Neural progenitor cell (in vitro differentiated cells): ENCODE results near the gene LRGUK. TPM values are rescaled to one million over a fixed set of nuclear protein-coding genes. Genes with fewer than 3 reads are reported as not detected.
"Not testable (repeated sequence)": the region's sequence is repeated elsewhere in the genome, so short reads cannot be mapped to it uniquely, and the experiment has no call there.

Source experiments
- DNase-seq: peaks from one replicate; pipeline ENCODE4 v3.0.0-alpha.2; 2016; ENCODE audit warnings: low spot score
- H2AFZ ChIP-seq: fragments of 200-600 bp; sonication (generic); replicated peaks from 2 replicates; pipeline ENCODE4 v1.6.1; 2016; ENCODE audit warnings: antibody characterized with exemption
- H3F3A ChIP-seq: fragments of 200-600 bp; sonication (generic); 2 replicates; pipeline ENCODE4 v1.6.1; 2016; ENCODE audit warnings: antibody characterized with exemption, low read depth
- H3K27ac ChIP-seq: fragments of 200-600 bp; sonication (generic); 2 replicates; pipeline ENCODE4 v1.5.1; 2016; ENCODE audit warnings: mild to moderate bottlenecking
- H3K27me3 ChIP-seq: fragments of 200-600 bp; sonication (generic); 2 replicates; pipeline ENCODE4 v1.6.1; 2016; ENCODE audit warnings: mild to moderate bottlenecking, moderate library complexity
- H3K36me3 ChIP-seq: fragments of 200-600 bp; sonication (generic); 2 replicates; pipeline ENCODE4 v1.5.1; 2016
- H3K4me1 ChIP-seq: fragments of 200-600 bp; sonication (generic); 2 replicates; pipeline ENCODE4 v1.6.1; 2016; ENCODE audit warnings: mixed run types
- H3K4me2 ChIP-seq: fragments of 200-600 bp; sonication (generic); 2 replicates; pipeline ENCODE4 v1.6.1; 2016
- H3K4me3 ChIP-seq: fragments of 200-600 bp; sonication (generic); 2 replicates; pipeline ENCODE4 v1.5.1; 2016
- H3K79me2 ChIP-seq: fragments of 200-600 bp; sonication (generic); 2 replicates; pipeline ENCODE4 v1.6.1; 2016; ENCODE audit warnings: low read depth
- H3K9ac ChIP-seq: fragments of 200-600 bp; sonication (generic); 2 replicates; pipeline ENCODE4 v1.6.1; 2016
- H3K9me3 ChIP-seq: fragments of 200-600 bp; sonication (generic); 2 replicates; pipeline ENCODE4 v1.5.1; 2016; ENCODE audit warnings: low read depth
- H4K20me1 ChIP-seq: fragments of 200-600 bp; sonication (generic); 2 replicates; pipeline ENCODE4 v1.6.1; 2016; ENCODE audit warnings: low read depth
- H3K27ac Mint-ChIP-seq: 3 replicates; pipeline ENCODE4 v1.8.0; 2021; ENCODE audit warnings: mixed read lengths
- H3K27me3 Mint-ChIP-seq: 2 replicates; pipeline ENCODE4 v1.8.0; 2022; ENCODE audit warnings: low read depth, mild to moderate bottlenecking, inconsistent platforms, moderate library complexity, mixed read lengths; ENCODE audit not compliant: insufficient read depth
- H3K36me3 Mint-ChIP-seq: 3 replicates; pipeline ENCODE4 v1.8.0; 2021; ENCODE audit warnings: mixed read lengths
- H3K4me1 Mint-ChIP-seq: 3 replicates; pipeline ENCODE4 v1.8.0; 2021; ENCODE audit warnings: mixed read lengths
- H3K4me3 Mint-ChIP-seq: 3 replicates; pipeline ENCODE4 v1.8.0; 2021; ENCODE audit warnings: mild to moderate bottlenecking, moderate library complexity, mixed read lengths
- H3K9me3 Mint-ChIP-seq: 3 replicates; pipeline ENCODE4 v1.8.0; 2020; ENCODE audit warnings: mixed read lengths
- EZH2 ChIP-seq: fragments of 200-600 bp; sonication (generic); IDR thresholded peaks from 2 replicates; pipeline ENCODE4 v1.6.1; 2017; ENCODE audit warnings: antibody characterized with exemption, mild to moderate bottlenecking, moderate library complexity
- EZH2phosphoT487 ChIP-seq: fragments of 200-600 bp; sonication (generic); IDR thresholded peaks from 2 replicates; pipeline ENCODE4 v1.6.1; 2017; ENCODE audit warnings: antibody characterized with exemption
- total RNA-seq: library from RNA; depleted of rRNA; stranded (reverse); fragments of >200 nt; gene quantifications from 2 replicates; pipeline ENCODE4 v1.2.3, GENCODE V29; 2015; ENCODE audit warnings: low replicate concordance
- TF ChIP-seq, protein P1 (sequence below): fragments of 200-600 bp; sonication (generic); IDR thresholded peaks from 2 replicates; pipeline ENCODE4 v1.5.1; 2017; ENCODE audit warnings: antibody characterized with exemption, mild to moderate bottlenecking

The LRGUK gene
- total RNA-seq, 1 donor from 2014 or later: 1.1 TPM

DNA sequence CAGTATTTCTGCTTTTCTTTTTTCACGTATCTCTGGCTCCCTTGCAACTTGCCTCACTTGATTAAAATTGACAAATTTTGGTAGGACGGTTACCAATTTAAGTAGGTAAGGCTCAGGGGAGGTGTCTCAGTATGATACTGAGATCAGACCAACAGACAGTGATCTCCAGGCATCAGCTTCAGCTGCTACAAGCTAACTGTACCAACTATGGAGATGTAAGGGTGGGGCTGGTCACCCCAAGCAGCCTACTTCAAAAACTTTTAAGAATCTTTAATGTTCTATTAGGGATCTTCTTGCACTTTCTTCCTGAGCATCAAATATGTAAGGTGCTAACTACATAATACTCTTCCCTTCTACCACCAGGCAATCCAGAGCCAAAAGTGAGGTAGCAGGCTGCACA, 162.7 kb downstream of the LRGUK start:
- H3K9me3 Mint-ChIP-seq: no peaks in the 10 kb centered on the region
- no peak for TF ChIP-seq EZH2
- TF ChIP-seq, protein P1, sequence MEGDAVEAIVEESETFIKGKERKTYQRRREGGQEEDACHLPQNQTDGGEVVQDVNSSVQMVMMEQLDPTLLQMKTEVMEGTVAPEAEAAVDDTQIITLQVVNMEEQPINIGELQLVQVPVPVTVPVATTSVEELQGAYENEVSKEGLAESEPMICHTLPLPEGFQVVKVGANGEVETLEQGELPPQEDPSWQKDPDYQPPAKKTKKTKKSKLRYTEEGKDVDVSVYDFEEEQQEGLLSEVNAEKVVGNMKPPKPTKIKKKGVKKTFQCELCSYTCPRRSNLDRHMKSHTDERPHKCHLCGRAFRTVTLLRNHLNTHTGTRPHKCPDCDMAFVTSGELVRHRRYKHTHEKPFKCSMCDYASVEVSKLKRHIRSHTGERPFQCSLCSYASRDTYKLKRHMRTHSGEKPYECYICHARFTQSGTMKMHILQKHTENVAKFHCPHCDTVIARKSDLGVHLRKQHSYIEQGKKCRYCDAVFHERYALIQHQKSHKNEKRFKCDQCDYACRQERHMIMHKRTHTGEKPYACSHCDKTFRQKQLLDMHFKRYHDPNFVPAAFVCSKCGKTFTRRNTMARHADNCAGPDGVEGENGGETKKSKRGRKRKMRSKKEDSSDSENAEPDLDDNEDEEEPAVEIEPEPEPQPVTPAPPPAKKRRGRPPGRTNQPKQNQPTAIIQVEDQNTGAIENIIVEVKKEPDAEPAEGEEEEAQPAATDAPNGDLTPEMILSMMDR: no peak
- no peak for TF ChIP-seq EZH2phosphoT487
- no peaks in the 10 kb centered on the region for H3K36me3 ChIP-seq
- H3K27ac Mint-ChIP-seq: no peak overlapping the region
- no peak overlapping the region for H3K4me3 ChIP-seq
- H3K9ac ChIP-seq: no peak overlapping the region
- H3K27ac ChIP-seq: no peak overlapping the region
- no peak overlapping the region for H3K4me2 ChIP-seq
- no peak overlapping the region for H3K4me3 Mint-ChIP-seq
- H3K27me3 ChIP-seq: no peaks in the 10 kb centered on the region
- H3K9me3 ChIP-seq: no peaks in the 10 kb centered on the region
- H3K27me3 Mint-ChIP-seq: no peaks in the 10 kb centered on the region
- no peaks in the 10 kb centered on the region for H3F3A ChIP-seq
- no peak overlapping the region for H2AFZ ChIP-seq
- H3K36me3 Mint-ChIP-seq: peaks cover 15% of the 10 kb centered on the region
- no peaks in the 10 kb centered on the region for H3K79me2 ChIP-seq
- peaks cover 11% of the 10 kb centered on the region for H3K4me1 ChIP-seq
- no peak for DNase-seq
- H3K4me1 Mint-ChIP-seq: no peaks in the 10 kb centered on the region
- H4K20me1 ChIP-seq: no peaks in the 10 kb centered on the region

DNA sequence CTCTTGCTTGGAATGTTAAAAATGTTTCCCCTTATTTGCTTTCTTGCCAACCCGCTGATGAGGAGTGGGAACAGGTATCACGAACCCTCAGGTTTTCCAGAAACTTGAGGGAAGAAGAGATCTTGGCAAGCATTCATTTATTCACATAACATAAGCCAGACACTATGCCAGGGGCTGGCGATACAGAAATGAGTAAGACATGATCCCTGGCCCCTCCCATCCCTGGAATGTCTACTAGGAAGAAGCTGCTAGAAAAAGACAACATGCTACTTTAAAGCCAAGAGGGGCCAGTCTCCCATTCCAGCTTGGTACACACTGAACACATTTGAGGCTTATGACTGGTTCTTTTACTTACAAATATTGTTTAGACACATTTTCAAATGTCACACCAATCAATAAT, 163.1 kb downstream of the LRGUK start:
- Histone ChIP-seq H3F3A (no peaks in the 10 kb centered on the region), H3K36me3 (no peaks in the 10 kb centered on the region), H3K4me1 (peaks cover 11% of the 10 kb centered on the region), H3K4me2 (no peak overlapping the region), H3K9ac (no peak overlapping the region), H3K4me3 (no peak overlapping the region), H3K27ac (no peak overlapping the region), H3K27me3 (no peaks in the 10 kb centered on the region), H3K79me2 (no peaks in the 10 kb centered on the region), H3K9me3 (no peaks in the 10 kb centered on the region), H2AFZ (no peak overlapping the region), H4K20me1 (no peaks in the 10 kb centered on the region)
- Mint-ChIP-seq H3K4me1 (no peaks in the 10 kb centered on the region), H3K27me3 (no peaks in the 10 kb centered on the region), H3K27ac (no peak overlapping the region), H3K4me3 (no peak overlapping the region), H3K9me3 (no peaks in the 10 kb centered on the region), H3K36me3 (peaks cover 18% of the 10 kb centered on the region)
- TF ChIP-seq, protein P1: no peak
- no peak for TF ChIP-seq EZH2
- no peak for TF ChIP-seq EZH2phosphoT487
- DNase-seq: no peak

DNA sequence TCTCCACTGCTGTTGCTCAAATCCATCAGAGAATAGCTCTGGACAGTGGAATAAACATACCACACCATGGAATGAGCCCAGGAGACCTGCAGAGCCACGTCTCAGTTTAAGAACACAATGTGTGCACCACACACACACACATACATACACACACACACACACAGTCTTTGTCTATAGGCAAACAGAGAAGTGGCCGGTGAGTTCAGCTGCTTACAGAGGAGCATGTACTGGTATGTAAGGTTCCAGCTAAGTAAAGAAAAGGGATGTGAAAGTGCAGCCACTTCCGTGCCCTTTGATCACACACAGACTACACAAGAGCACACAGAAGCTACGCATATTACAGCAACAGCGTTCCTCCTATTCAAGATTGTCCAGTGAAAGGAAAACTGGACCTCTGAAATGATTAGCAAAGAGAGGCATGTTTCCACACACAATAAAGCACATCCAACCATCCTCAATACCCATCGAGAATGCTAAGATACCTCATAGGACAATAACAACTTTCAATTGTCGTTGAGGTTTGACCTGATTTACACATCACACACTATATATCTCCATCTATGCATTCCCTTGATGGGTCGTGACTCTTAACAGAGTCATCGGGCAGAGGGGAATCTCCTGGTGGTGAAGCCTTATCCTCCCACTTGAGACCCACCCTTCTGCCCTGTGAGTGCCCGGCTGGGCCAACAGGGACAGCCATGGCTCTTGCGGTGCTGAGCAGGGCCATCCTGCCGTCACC, 166.0 kb downstream of the LRGUK start:
- H3F3A ChIP-seq: no peaks in the 10 kb centered on the region
- H3K9me3 Mint-ChIP-seq: no peaks in the 10 kb centered on the region
- H3K4me1 ChIP-seq: peaks cover 11% of the 10 kb centered on the region
- no peak overlapping the region for H3K27ac Mint-ChIP-seq
- no peak overlapping the region for H3K4me3 Mint-ChIP-seq
- no peak overlapping the region for H3K4me2 ChIP-seq
- H3K4me1 Mint-ChIP-seq: no peaks in the 10 kb centered on the region
- no peak overlapping the region for H2AFZ ChIP-seq
- no peaks in the 10 kb centered on the region for H3K27me3 ChIP-seq
- no peaks in the 10 kb centered on the region for H4K20me1 ChIP-seq
- H3K36me3 ChIP-seq: peaks cover 6% of the 10 kb centered on the region
- H3K27me3 Mint-ChIP-seq: no peaks in the 10 kb centered on the region
- TF ChIP-seq, protein P1: no peak
- TF ChIP-seq EZH2: no peak
- no peak for TF ChIP-seq EZH2phosphoT487
- peaks cover 27% of the 10 kb centered on the region for H3K36me3 Mint-ChIP-seq
- H3K9me3 ChIP-seq: no peaks in the 10 kb centered on the region
- no peaks in the 10 kb centered on the region for H3K79me2 ChIP-seq
- no peak overlapping the region for H3K4me3 ChIP-seq
- DNase-seq: no peak
- H3K27ac ChIP-seq: no peak overlapping the region
- H3K9ac ChIP-seq: no peak overlapping the region

DNA sequence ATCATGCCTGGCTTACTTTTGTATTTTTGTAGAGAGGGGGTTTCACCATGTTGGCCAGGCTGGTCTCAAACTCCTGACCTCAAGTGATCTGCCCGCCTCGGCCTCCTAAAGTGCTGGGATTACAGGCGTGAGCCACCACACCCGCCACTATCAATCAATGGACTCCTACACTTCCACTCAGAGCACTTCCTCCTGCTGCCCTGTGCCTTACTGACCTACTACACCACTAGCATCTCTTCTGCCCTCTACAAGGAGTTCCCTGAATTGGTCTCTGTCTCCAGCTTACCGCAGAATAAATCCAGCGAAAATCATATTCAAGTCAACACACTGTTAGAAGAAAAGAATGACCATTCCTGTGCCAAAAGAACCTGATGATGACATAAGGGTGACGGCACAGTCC, 168.8 kb downstream of the LRGUK start:
- H3K4me2 ChIP-seq, H2AFZ ChIP-seq, H3K9me3 Mint-ChIP-seq, H3K4me1 Mint-ChIP-seq, H3K4me3 ChIP-seq, H3K27ac ChIP-seq, H3K4me1 ChIP-seq, DNase-seq, H3K9me3 ChIP-seq, H3F3A ChIP-seq, H4K20me1 ChIP-seq, H3K79me2 ChIP-seq, H3K27me3 Mint-ChIP-seq, H3K4me3 Mint-ChIP-seq, H3K27me3 ChIP-seq, H3K9ac ChIP-seq: not testable (repeated sequence)
- peaks cover 22% of the 10 kb centered on the region for H3K36me3 ChIP-seq
- H3K36me3 Mint-ChIP-seq: peaks cover 30% of the 10 kb centered on the region
- peak overlapping the region; percentile 50 for H3K27ac Mint-ChIP-seq
